Measurements from ENCODE around the gene TAF1L.
"Not testable (repeated sequence)": the region's sequence is repeated elsewhere in the genome, so short reads cannot be mapped to it uniquely, and the experiment has no call there.

TAF1L gene

GRCh38 chr9:32631991-32632390, 3.5 kb downstream of the TAF1L start:
- no peak for DNase-seq (ENCODE audit: low read depth, low spot score)
- Histone ChIP-seq H3K9ac (ENCODE audit: insufficient read length) (no peak overlapping the region), H3K9me3 (ENCODE audit: low read depth, low read length) (no peaks in the 10 kb centered on the region), H3K4me3 (no peak overlapping the region), H3K36me3 (ENCODE audit: insufficient read depth, low read length) (no peaks in the 10 kb centered on the region), H3K27ac (no peak overlapping the region)
- TF ChIP-seq FOXP2 (optimal IDR thresholded peaks at IDR 0.05; ENCODE audit: control extremely low read depth, extremely low read length, insufficient read depth) (no peak), EZH2 (IDR thresholded peaks at IDR 0.05) (no peak), POLR2AphosphoS5 (IDR thresholded peaks at IDR 0.05; ENCODE audit: borderline replicate concordance, low read depth, low read length) (no peak)

- H3K9me3 ChIP-seq (ENCODE audit: low read depth, low read length), result no peaks in the 10 kb centered on the region
- H3K9ac ChIP-seq (ENCODE audit: insufficient read length), result no peak overlapping the region
- no peak for DNase-seq (ENCODE audit: low read depth, low spot score)
- no peak overlapping the region for H3K27ac ChIP-seq
- TF ChIP-seq FOXP2 (optimal IDR thresholded peaks at IDR 0.05; ENCODE audit: control extremely low read depth, extremely low read length, insufficient read depth), result no peak
- no peak overlapping the region for H3K4me3 ChIP-seq
- H3K36me3 ChIP-seq (ENCODE audit: insufficient read depth, low read length), result no peaks in the 10 kb centered on the region
Measured at GRCh38 chr9:32627394-32627954, 8.0 kb downstream of the TAF1L start.

- no peak for DNase-seq (ENCODE audit: low read depth, low spot score)
- no peaks in the 10 kb centered on the region for H3K36me3 ChIP-seq (ENCODE audit: insufficient read depth, low read length)
- H3K4me3 ChIP-seq, result no peak overlapping the region
- H3K9me3 ChIP-seq (ENCODE audit: low read depth, low read length), result no peaks in the 10 kb centered on the region
- TF ChIP-seq FOXP2 (optimal IDR thresholded peaks at IDR 0.05; ENCODE audit: control extremely low read depth, extremely low read length, insufficient read depth), result no peak
- TF ChIP-seq POLR2AphosphoS5 (IDR thresholded peaks at IDR 0.05; ENCODE audit: borderline replicate concordance, low read depth, low read length), result no peak
- no peak for TF ChIP-seq EZH2 (IDR thresholded peaks at IDR 0.05)
- H3K27ac ChIP-seq, result no peak overlapping the region
- H3K9ac ChIP-seq (ENCODE audit: insufficient read length), result no peak overlapping the region
Measured at GRCh38 chr9:32625320-32625719, 10.1 kb downstream of the TAF1L start.

GRCh38 chr9:32622948-32623347, 12.5 kb downstream of the TAF1L start:
- Histone ChIP-seq H3K36me3 (ENCODE audit: insufficient read depth, low read length) (no peaks in the 10 kb centered on the region), H3K4me3 (no peak overlapping the region), H3K9me3 (ENCODE audit: low read depth, low read length) (no peaks in the 10 kb centered on the region), H3K9ac (ENCODE audit: insufficient read length) (no peak overlapping the region), H3K27ac (no peak overlapping the region)
- TF ChIP-seq FOXP2 (optimal IDR thresholded peaks at IDR 0.05; ENCODE audit: control extremely low read depth, extremely low read length, insufficient read depth) (no peak), EZH2 (IDR thresholded peaks at IDR 0.05) (no peak), POLR2AphosphoS5 (IDR thresholded peaks at IDR 0.05; ENCODE audit: borderline replicate concordance, low read depth, low read length) (no peak)
- no peak for DNase-seq (ENCODE audit: low read depth, low spot score)

GRCh38 chr9:32618261-32618660, 17.2 kb downstream of the TAF1L start:
- Histone ChIP-seq H3K4me3 (no peak overlapping the region), H3K9me3 (ENCODE audit: low read depth, low read length) (no peaks in the 10 kb centered on the region), H3K9ac (ENCODE audit: insufficient read length) (no peak overlapping the region), H3K36me3 (ENCODE audit: insufficient read depth, low read length) (no peaks in the 10 kb centered on the region), H3K27ac (no peak overlapping the region)
- no peak for DNase-seq (ENCODE audit: low read depth, low spot score)
- no peak for TF ChIP-seq FOXP2 (optimal IDR thresholded peaks at IDR 0.05; ENCODE audit: control extremely low read depth, extremely low read length, insufficient read depth)
- no peak for TF ChIP-seq POLR2AphosphoS5 (IDR thresholded peaks at IDR 0.05; ENCODE audit: borderline replicate concordance, low read depth, low read length)
- TF ChIP-seq EZH2 (IDR thresholded peaks at IDR 0.05), result no peak

- Histone ChIP-seq H3K4me3 (no peak overlapping the region), H3K36me3 (ENCODE audit: insufficient read depth, low read length) (no peaks in the 10 kb centered on the region), H3K27ac (no peak overlapping the region), H3K9ac (ENCODE audit: insufficient read length) (no peak overlapping the region), H3K9me3 (ENCODE audit: low read depth, low read length) (0 out of 2 replicates have a peak, but pooled peaks cover 4% of the 10 kb centered on the region)
- no peak for DNase-seq (ENCODE audit: low read depth, low spot score)
- no peak for TF ChIP-seq EZH2 (IDR thresholded peaks at IDR 0.05)
- no peak for TF ChIP-seq POLR2AphosphoS5 (IDR thresholded peaks at IDR 0.05; ENCODE audit: borderline replicate concordance, low read depth, low read length)
- no peak for TF ChIP-seq FOXP2 (optimal IDR thresholded peaks at IDR 0.05; ENCODE audit: control extremely low read depth, extremely low read length, insufficient read depth)
Measured at GRCh38 chr9:32606811-32607210, 28.7 kb downstream of the TAF1L start.

- no peak overlapping the region for H3K9ac ChIP-seq (ENCODE audit: insufficient read length)
- DNase-seq (ENCODE audit: low read depth, low spot score), result no peak
- no peaks in the 10 kb centered on the region for H3K36me3 ChIP-seq (ENCODE audit: insufficient read depth, low read length)
- H3K9me3 ChIP-seq (ENCODE audit: low read depth, low read length), result 0 out of 2 replicates have a peak, but pooled peaks cover 4% of the 10 kb centered on the region
- no peak overlapping the region for H3K4me3 ChIP-seq
- H3K27ac ChIP-seq, result no peak overlapping the region
- no peak for TF ChIP-seq POLR2AphosphoS5 (IDR thresholded peaks at IDR 0.05; ENCODE audit: borderline replicate concordance, low read depth, low read length)
- TF ChIP-seq EZH2 (IDR thresholded peaks at IDR 0.05), result no peak
- no peak for TF ChIP-seq FOXP2 (optimal IDR thresholded peaks at IDR 0.05; ENCODE audit: control extremely low read depth, extremely low read length, insufficient read depth)
Measured at GRCh38 chr9:32603914-32604852, 31.3 kb downstream of the TAF1L start.

GRCh38 chr9:32599021-32599420, 36.4 kb downstream of the TAF1L start:
- not testable (repeated sequence) for H3K4me3 ChIP-seq; H3K27ac ChIP-seq; H3K9me3 ChIP-seq (ENCODE audit: low read depth, low read length); H3K9ac ChIP-seq (ENCODE audit: insufficient read length); H3K36me3 ChIP-seq (ENCODE audit: insufficient read depth, low read length); DNase-seq (ENCODE audit: low read depth, low spot score)

All from SK-N-MC (cell line).